Measurements from ENCODE around the gene RAET1G.
"Not testable (repeated sequence)": the region's sequence is repeated elsewhere in the genome, so short reads cannot be mapped to it uniquely, and the experiment has no call there.

Gene RAET1G

GRCh38 chr6:149961728-149962425 lies 39.0 kb upstream of the RAET1G start:
- Histone ChIP-seq H3K9me3 (ENCODE audit: low read length) (no peaks in the 10 kb centered on the region), H3K4me1 (ENCODE audit: insufficient read depth, low read length) (peaks cover 17% of the 10 kb centered on the region), H2AFZ (ENCODE audit: low read depth, low read length) (no peak overlapping the region), H3K27me3 (ENCODE audit: insufficient read depth, low read length) (peaks cover 81% of the 10 kb centered on the region), H3K4me3 (ENCODE audit: low read length) (no peak overlapping the region), H3K36me3 (ENCODE audit: insufficient read depth, low read length) (no peaks in the 10 kb centered on the region)

DNA sequence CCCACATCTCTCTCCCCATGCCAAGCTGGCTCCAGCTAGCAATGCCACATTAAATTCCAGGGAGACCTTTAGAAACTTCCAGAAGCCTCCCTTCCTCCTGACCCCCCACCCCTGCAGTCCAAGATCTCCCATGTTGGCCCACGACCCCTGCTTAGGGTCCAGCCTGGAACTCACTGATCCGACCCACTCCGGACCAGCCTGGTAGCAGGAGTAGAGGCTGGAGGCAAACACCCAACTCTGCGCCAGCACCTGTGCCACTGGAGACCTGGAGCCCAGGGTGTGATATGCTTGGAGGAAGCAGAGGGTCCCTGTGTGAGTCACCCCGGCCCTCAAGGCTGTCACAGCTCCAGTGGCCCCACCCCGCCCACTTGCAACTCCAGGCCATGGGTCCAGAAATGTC lies 37.6 kb upstream of the RAET1G start:
- no peak overlapping the region for H3K4me3 ChIP-seq (ENCODE audit: low read length)
- H3K27me3 ChIP-seq (ENCODE audit: insufficient read depth, low read length): peaks cover 79% of the 10 kb centered on the region
- H2AFZ ChIP-seq (ENCODE audit: low read depth, low read length): no peak overlapping the region
- no peaks in the 10 kb centered on the region for H3K36me3 ChIP-seq (ENCODE audit: insufficient read depth, low read length)
- H3K9me3 ChIP-seq (ENCODE audit: low read length): no peaks in the 10 kb centered on the region
- H3K4me1 ChIP-seq (ENCODE audit: insufficient read depth, low read length): peaks cover 17% of the 10 kb centered on the region

GRCh38 chr6:149959806-149960205 lies 36.9 kb upstream of the RAET1G start:
- H3K4me3 ChIP-seq (ENCODE audit: low read length); H3K9me3 ChIP-seq (ENCODE audit: low read length); H2AFZ ChIP-seq (ENCODE audit: low read depth, low read length); H3K36me3 ChIP-seq (ENCODE audit: insufficient read depth, low read length): not testable (repeated sequence)
- Histone ChIP-seq H3K4me1 (ENCODE audit: insufficient read depth, low read length) (peaks cover 12% of the 10 kb centered on the region), H3K27me3 (ENCODE audit: insufficient read depth, low read length) (peaks cover 79% of the 10 kb centered on the region)

GRCh38 chr6:149958124-149958523 lies 35.2 kb upstream of the RAET1G start:
- not testable (repeated sequence) for H3K4me1 ChIP-seq (ENCODE audit: insufficient read depth, low read length); H3K9me3 ChIP-seq (ENCODE audit: low read length); H3K36me3 ChIP-seq (ENCODE audit: insufficient read depth, low read length); H3K4me3 ChIP-seq (ENCODE audit: low read length); H2AFZ ChIP-seq (ENCODE audit: low read depth, low read length)
- peaks cover 69% of the 10 kb centered on the region for H3K27me3 ChIP-seq (ENCODE audit: insufficient read depth, low read length)

DNA sequence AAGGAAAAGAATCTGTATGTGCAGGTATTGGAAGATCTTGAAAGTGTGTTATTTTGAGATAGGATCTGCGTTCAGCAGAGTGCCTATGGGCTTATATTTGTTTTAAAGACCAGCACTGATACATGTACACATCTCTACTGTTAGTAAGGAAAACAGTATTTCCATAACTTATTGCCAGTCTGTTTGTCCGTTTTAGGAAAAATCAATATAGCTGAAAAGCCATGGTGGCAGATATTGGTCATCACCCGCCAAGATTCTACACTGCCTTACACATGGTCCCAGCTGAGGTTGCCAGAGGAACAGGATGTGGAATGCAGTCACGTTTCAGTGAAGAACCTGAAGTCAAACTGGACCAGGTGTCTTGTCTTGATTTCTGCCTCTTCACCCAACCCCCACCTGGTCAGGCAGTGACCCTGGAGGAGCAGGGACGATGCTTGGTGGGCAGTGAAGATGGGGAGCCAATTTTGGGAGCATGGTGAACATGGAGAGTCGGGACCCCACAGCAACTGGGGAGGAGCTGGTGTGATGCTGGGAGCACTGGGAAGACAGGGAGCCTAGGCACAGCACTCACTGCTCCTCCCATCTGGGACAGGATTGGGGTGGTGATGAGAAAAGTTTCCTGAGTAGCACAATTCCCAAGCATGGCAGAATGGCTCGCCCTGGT lies 32.9 kb upstream of the RAET1G start:
- not testable (repeated sequence) for H3K9me3 ChIP-seq (ENCODE audit: low read length); H3K36me3 ChIP-seq (ENCODE audit: insufficient read depth, low read length); H3K4me3 ChIP-seq (ENCODE audit: low read length); H3K4me1 ChIP-seq (ENCODE audit: insufficient read depth, low read length); H2AFZ ChIP-seq (ENCODE audit: low read depth, low read length)
- peaks cover 71% of the 10 kb centered on the region for H3K27me3 ChIP-seq (ENCODE audit: insufficient read depth, low read length)

- H3K4me3 ChIP-seq (ENCODE audit: low read length); H3K36me3 ChIP-seq (ENCODE audit: insufficient read depth, low read length); H2AFZ ChIP-seq (ENCODE audit: low read depth, low read length); H3K9me3 ChIP-seq (ENCODE audit: low read length); H3K4me1 ChIP-seq (ENCODE audit: insufficient read depth, low read length): not testable (repeated sequence)
- H3K27me3 ChIP-seq (ENCODE audit: insufficient read depth, low read length): peaks cover 71% of the 10 kb centered on the region
Observed at GRCh38 chr6:149954984-149955653, 32.2 kb upstream of the RAET1G start.

DNA sequence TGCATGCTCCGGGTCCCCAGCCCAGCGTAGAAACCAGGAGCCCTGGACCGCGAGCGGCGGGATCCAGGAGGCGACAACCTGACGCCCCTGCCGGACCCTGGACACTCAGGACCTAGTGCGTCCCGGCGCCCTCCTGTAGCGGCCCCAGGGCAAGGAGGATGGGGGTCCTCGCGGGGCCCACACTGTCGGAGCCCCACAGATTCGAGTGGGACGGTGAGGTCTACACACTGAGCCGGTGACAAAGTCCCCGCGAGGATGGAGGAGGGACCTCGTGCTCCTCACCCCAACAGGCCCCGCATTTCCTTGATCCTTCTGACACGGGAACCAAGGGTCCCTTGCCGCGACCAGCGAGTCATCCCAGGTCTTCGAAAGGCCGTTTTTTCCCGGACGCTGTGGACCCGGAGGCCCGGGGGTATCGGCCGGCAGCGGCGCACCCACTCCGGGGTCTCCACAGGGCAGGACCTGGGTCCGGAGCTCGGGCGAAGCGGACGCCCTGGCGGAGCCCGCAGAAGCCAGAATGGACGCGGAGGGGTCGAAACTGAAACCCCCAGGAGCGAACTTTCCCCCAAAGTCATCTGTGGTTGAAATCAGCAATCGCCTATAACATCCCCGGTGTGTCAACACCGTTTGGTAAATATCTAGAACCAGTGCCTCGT lies 31.5 kb upstream of the RAET1G start:
- H3K27me3 ChIP-seq (ENCODE audit: insufficient read depth, low read length): peaks cover 71% of the 10 kb centered on the region
- H3K4me3 ChIP-seq (ENCODE audit: low read length); H3K4me1 ChIP-seq (ENCODE audit: insufficient read depth, low read length); H2AFZ ChIP-seq (ENCODE audit: low read depth, low read length); H3K36me3 ChIP-seq (ENCODE audit: insufficient read depth, low read length); H3K9me3 ChIP-seq (ENCODE audit: low read length): not testable (repeated sequence)

DNA sequence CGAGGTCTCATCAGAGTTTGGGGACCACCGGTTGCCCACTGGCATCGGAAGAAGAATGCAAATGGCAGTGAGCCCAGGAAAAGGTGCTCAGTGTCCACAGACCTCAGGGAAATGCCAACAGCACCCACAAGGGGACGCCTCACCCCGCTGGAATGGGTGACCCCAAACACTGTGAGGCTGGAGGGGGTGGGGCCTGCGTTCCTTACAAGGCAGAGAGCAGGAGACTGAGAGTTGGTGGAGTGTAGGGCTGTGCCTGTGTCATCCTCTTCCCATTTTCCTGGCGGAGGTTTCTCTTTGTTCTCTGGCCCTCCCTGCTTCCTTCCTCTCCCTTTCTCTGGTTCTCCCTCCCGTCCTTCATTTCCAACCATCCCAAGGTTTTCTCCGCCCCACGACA lies 31.0 kb upstream of the RAET1G start:
- H3K9me3 ChIP-seq (ENCODE audit: low read length); H2AFZ ChIP-seq (ENCODE audit: low read depth, low read length); H3K4me1 ChIP-seq (ENCODE audit: insufficient read depth, low read length); H3K4me3 ChIP-seq (ENCODE audit: low read length); H3K36me3 ChIP-seq (ENCODE audit: insufficient read depth, low read length): not testable (repeated sequence)
- H3K27me3 ChIP-seq (ENCODE audit: insufficient read depth, low read length): peaks cover 68% of the 10 kb centered on the region

GRCh38 chr6:149953390-149953789 lies 30.5 kb upstream of the RAET1G start:
- H3K4me1 ChIP-seq (ENCODE audit: insufficient read depth, low read length); H3K36me3 ChIP-seq (ENCODE audit: insufficient read depth, low read length); H3K9me3 ChIP-seq (ENCODE audit: low read length); H2AFZ ChIP-seq (ENCODE audit: low read depth, low read length); H3K4me3 ChIP-seq (ENCODE audit: low read length): not testable (repeated sequence)
- H3K27me3 ChIP-seq (ENCODE audit: insufficient read depth, low read length): peaks cover 69% of the 10 kb centered on the region

- Histone ChIP-seq H3K4me1 (ENCODE audit: insufficient read depth, low read length) (no peaks in the 10 kb centered on the region), H3K4me3 (ENCODE audit: low read length) (no peak overlapping the region), H3K36me3 (ENCODE audit: insufficient read depth, low read length) (no peaks in the 10 kb centered on the region), H3K27me3 (ENCODE audit: insufficient read depth, low read length) (peaks cover 67% of the 10 kb centered on the region), H3K9me3 (ENCODE audit: low read length) (peaks cover 3% of the 10 kb centered on the region), H2AFZ (ENCODE audit: low read depth, low read length) (no peak overlapping the region)
Observed at GRCh38 chr6:149951626-149952025, 28.7 kb upstream of the RAET1G start.

- Histone ChIP-seq H3K27me3 (ENCODE audit: insufficient read depth, low read length) (peaks cover 68% of the 10 kb centered on the region), H3K9me3 (ENCODE audit: low read length) (peaks cover 5% of the 10 kb centered on the region), H3K36me3 (ENCODE audit: insufficient read depth, low read length) (no peaks in the 10 kb centered on the region), H3K4me1 (ENCODE audit: insufficient read depth, low read length) (no peaks in the 10 kb centered on the region), H2AFZ (ENCODE audit: low read depth, low read length) (no peak overlapping the region), H3K4me3 (ENCODE audit: low read length) (no peak overlapping the region)
Observed at GRCh38 chr6:149951096-149951495, 28.2 kb upstream of the RAET1G start.

DNA sequence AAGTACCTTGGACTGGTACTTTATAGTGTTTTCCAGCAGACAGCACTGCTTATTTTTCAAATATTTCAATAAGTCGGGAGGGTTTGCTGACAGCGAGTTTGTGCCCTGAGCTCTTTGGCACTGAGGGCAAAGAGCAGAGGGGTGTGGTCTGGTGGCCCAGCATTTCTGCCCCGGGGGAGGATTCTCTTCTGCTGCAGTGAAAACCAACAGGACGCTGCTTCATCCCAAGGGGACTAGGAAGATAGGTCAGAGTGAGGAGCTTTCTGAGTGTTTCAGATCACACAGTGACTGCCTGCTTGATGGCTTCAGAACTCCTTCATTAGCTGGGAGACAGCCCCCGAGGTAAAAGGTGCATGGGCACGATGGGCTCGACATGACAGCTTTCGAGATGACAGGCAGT lies 27.5 kb upstream of the RAET1G start:
- H3K36me3 ChIP-seq (ENCODE audit: insufficient read depth, low read length): no peaks in the 10 kb centered on the region
- no peak overlapping the region for H2AFZ ChIP-seq (ENCODE audit: low read depth, low read length)
- H3K9me3 ChIP-seq (ENCODE audit: low read length): peaks cover 5% of the 10 kb centered on the region
- no peaks in the 10 kb centered on the region for H3K4me1 ChIP-seq (ENCODE audit: insufficient read depth, low read length)
- H3K27me3 ChIP-seq (ENCODE audit: insufficient read depth, low read length): peaks cover 62% of the 10 kb centered on the region
- H3K4me3 ChIP-seq (ENCODE audit: low read length): no peak overlapping the region

DNA sequence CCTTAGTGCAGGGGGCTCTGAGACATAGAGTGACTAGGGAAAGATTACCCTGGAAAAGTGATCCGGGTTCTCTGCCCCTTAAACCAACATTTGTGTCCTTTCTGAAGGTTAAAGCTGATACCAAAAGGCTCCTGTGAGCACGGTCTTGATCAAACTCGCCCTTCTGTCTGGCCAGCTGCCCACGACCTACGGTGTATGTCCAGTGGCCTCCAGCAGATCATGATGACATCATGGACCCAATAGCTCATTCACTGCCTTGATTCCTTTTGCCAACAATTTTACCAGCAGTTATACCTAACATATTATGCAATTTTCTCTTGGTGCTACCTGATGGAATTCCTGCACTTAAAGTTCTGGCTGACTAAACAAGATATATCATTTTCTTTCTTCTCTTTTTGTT lies 25.7 kb upstream of the RAET1G start:
- H3K4me3 ChIP-seq (ENCODE audit: low read length): no peak overlapping the region
- H2AFZ ChIP-seq (ENCODE audit: low read depth, low read length): no peak overlapping the region
- H3K27me3 ChIP-seq (ENCODE audit: insufficient read depth, low read length): peaks cover 55% of the 10 kb centered on the region
- H3K36me3 ChIP-seq (ENCODE audit: insufficient read depth, low read length): no peaks in the 10 kb centered on the region
- H3K4me1 ChIP-seq (ENCODE audit: insufficient read depth, low read length): no peaks in the 10 kb centered on the region
- H3K9me3 ChIP-seq (ENCODE audit: low read length): peaks cover 5% of the 10 kb centered on the region

Data from neuron (in vitro differentiated cells).